MM.1S (cell line): Measurements from ENCODE around the gene MAPK12.

Source experiments
- DNase-seq: peaks from one replicate; pipeline ENCODE4 v3.0.0-alpha.2; 2015
- H2AFZ ChIP-seq: fragments of 300-600 bp; sonication (generic); 2 replicates; pipeline ENCODE4 v1.6.0; 2016; ENCODE audit warnings: antibody characterized with exemption, low read length
- H3F3A ChIP-seq: fragments of 300-600 bp; sonication (generic); 2 replicates; pipeline ENCODE4 v1.6.1; 2016; ENCODE audit warnings: mild to moderate bottlenecking, antibody characterized with exemption, low read length, moderate library complexity, mixed read lengths; ENCODE audit not compliant: insufficient read depth
- H3K27ac ChIP-seq: fragments of 300-600 bp; sonication (generic); 2 replicates; pipeline ENCODE4 v1.5.1; 2016; ENCODE audit warnings: mild to moderate bottlenecking, low read length
- H3K27me3 ChIP-seq: fragments of 300-600 bp; sonication (generic); replicated peaks from 2 replicates; pipeline ENCODE4 v1.6.0; 2016; ENCODE audit warnings: low read length; ENCODE audit not compliant: insufficient read depth
- H3K36me3 ChIP-seq: fragments of 300-600 bp; sonication (generic); replicated peaks from 2 replicates; pipeline ENCODE4 v1.6.1; 2016; ENCODE audit warnings: mild to moderate bottlenecking, low read length, mixed read lengths; ENCODE audit not compliant: insufficient read depth
- H3K4me1 ChIP-seq: fragments of 300-600 bp; sonication (generic); 2 replicates; pipeline ENCODE4 v1.6.1; 2016; ENCODE audit warnings: low read length, mixed read lengths
- H3K4me2 ChIP-seq: fragments of 300-600 bp; sonication (generic); 2 replicates; pipeline ENCODE4 v1.6.0; 2016; ENCODE audit warnings: low read depth, low read length
- H3K4me3 ChIP-seq: fragments of 300-600 bp; sonication (generic); 2 replicates; pipeline ENCODE4 v1.5.1; 2016; ENCODE audit warnings: low read length, mixed read lengths
- H3K79me2 ChIP-seq: fragments of 300-600 bp; sonication (generic); 2 replicates; pipeline ENCODE4 v1.6.1; 2016; ENCODE audit warnings: mixed run types, low read length, mixed read lengths
- H3K9ac ChIP-seq: fragments of 300-600 bp; sonication (generic); 2 replicates; pipeline ENCODE4 v1.6.1; 2016; ENCODE audit warnings: low read length, mixed read lengths
- H3K9me2 ChIP-seq: fragments of 300-600 bp; sonication (generic); replicated peaks from 2 replicates; pipeline ENCODE4 v1.6.1; 2016; ENCODE audit warnings: mild to moderate bottlenecking, low read length, mixed read lengths; ENCODE audit not compliant: insufficient read depth
- H3K9me3 ChIP-seq: fragments of 300-600 bp; sonication (generic); replicated peaks from 2 replicates; pipeline ENCODE4 v1.6.1; 2016; ENCODE audit warnings: mild to moderate bottlenecking, low read length, mixed read lengths; ENCODE audit not compliant: insufficient read depth
- H4K20me1 ChIP-seq: fragments of 300-600 bp; sonication (generic); 2 replicates; pipeline ENCODE4 v1.6.1; 2016; ENCODE audit warnings: mild to moderate bottlenecking, low read length, moderate library complexity, mixed read lengths; ENCODE audit not compliant: insufficient read depth
- CTCF ChIP-seq: fragments of 300-600 bp; sonication (generic); IDR thresholded peaks from 2 replicates; pipeline ENCODE4 v1.5.1; 2016; ENCODE audit warnings: antibody characterized with exemption, low read length, mixed read lengths
- EZH2 ChIP-seq: fragments of 300-600 bp; sonication (generic); optimal IDR thresholded peaks from 2 replicates; pipeline ENCODE3; 2017; ENCODE audit warnings: low read depth, mild to moderate bottlenecking, antibody characterized with exemption, low read length, mixed read lengths
- EZH2phosphoT487 ChIP-seq: fragments of 300-600 bp; sonication (generic); IDR thresholded peaks from 2 replicates; pipeline ENCODE4 v1.6.1; 2018; ENCODE audit warnings: antibody characterized with exemption, low read length

Gene MAPK12

GRCh38 chr22:50307890-50308596, 46.6 kb upstream of the MAPK12 start:
- H3K27ac ChIP-seq, result peak overlapping the region; percentile 55; the same call in 1 of the 2 replicates
- H3K9ac ChIP-seq, result peak overlapping the region; percentile 17; the same call in 1 of the 2 replicates
- peak overlapping the region; percentile 53; the same call in 1 of the 2 replicates for H3K4me2 ChIP-seq
- no peaks in the 10 kb centered on the region for H3K9me3 ChIP-seq
- DNase-seq, result no peak
- H3F3A ChIP-seq, result peaks cover 9% of the 10 kb centered on the region
- H3K4me3 ChIP-seq, result no peak overlapping the region
- TF ChIP-seq EZH2 (no peak), CTCF (no peak), EZH2phosphoT487 (no peak)
- H3K36me3 ChIP-seq, result no peaks in the 10 kb centered on the region
- H3K4me1 ChIP-seq, result peaks cover 22% of the 10 kb centered on the region
- peaks cover 30% of the 10 kb centered on the region for H3K79me2 ChIP-seq
- H2AFZ ChIP-seq, result no peak overlapping the region
- no peaks in the 10 kb centered on the region for H4K20me1 ChIP-seq
- H3K9me2 ChIP-seq, result no peaks in the 10 kb centered on the region
- H3K27me3 ChIP-seq, result no peaks in the 10 kb centered on the region

DNA sequence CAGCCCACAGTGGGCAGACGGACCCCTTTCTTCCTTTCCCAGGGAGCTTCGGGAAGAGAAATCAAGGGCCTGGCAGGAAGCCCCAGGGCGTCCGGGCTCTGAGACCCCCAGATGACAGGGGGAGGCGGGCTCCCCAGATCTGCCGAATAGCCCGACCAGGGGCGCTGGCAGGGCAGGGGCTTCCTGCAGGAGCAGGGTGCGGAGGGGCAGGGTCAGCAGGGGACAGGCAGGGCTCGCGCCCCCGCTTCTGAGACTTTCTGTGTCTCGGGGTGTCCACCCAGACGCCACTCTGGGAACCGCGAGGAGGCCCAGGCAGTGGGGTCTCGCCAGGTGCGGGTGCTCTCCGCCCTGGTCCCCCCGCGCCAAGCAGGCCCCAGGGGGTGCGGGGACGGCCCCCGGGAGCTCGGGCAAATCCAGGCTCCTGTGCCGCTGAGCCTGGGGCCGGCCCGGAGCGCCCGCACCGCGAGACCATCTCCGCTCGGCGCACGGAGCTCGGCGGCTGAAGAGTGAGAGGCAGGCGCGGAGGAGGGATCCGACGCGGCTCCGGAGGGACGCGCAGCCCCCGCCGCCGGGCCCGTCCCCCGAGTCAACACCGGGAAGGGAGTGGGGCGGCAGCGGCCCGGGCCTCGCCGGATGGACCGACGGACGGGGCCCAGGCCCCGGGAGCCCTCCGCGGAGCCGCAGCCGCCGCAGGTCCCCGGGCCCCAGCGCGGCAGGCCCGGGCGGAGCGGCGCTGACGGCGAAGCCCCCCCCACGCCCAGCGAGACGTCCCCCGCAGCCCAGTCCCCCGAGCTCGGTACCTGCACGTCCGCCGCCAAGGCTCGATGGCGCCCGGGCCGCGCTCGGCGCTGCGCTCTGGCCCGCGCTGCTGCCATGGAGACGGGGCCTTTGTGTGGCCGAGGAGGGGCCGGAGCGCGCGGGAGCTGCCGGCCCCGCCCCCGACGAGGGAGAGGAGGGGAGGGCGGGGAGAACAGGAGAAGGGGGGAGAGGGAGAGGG, 45.6 kb upstream of the MAPK12 start, which contains the start of gene PLXNB2:
Gene PLXNB2, minus strand, starts transcription at position 894 of the 997 bp plus-strand sequence. CDS start 17,062 bp downstream, outside the sequence.
- Histone ChIP-seq H4K20me1 (no peaks in the 10 kb centered on the region), H2AFZ (peak within 1 kb of the TSS; percentile 36; the same call in 1 of the 2 replicates), H3K9me2 (no peaks in the 10 kb centered on the region), H3K4me3 (peak within 1 kb of the TSS; percentile 76), H3K9me3 (no peaks in the 10 kb centered on the region), H3K27me3 (no peaks in the 10 kb centered on the region), H3K79me2 (peaks cover 29% of the 10 kb centered on the region), H3K27ac (peak within 1 kb of the TSS; percentile 55; the same call in 1 of the 2 replicates), H3K9ac (peak within 1 kb of the TSS; percentile 68), H3K4me2 (peak within 1 kb of the TSS; percentile 79), H3K4me1 (peaks cover 22% of the 10 kb centered on the region), H3K36me3 (no peaks in the 10 kb centered on the region), H3F3A (peaks cover 9% of the 10 kb centered on the region)
- DNase-seq, result peak; percentile 79
- TF ChIP-seq CTCF, result no peak
- TF ChIP-seq EZH2, result no peak
- no peak for TF ChIP-seq EZH2phosphoT487

DNA sequence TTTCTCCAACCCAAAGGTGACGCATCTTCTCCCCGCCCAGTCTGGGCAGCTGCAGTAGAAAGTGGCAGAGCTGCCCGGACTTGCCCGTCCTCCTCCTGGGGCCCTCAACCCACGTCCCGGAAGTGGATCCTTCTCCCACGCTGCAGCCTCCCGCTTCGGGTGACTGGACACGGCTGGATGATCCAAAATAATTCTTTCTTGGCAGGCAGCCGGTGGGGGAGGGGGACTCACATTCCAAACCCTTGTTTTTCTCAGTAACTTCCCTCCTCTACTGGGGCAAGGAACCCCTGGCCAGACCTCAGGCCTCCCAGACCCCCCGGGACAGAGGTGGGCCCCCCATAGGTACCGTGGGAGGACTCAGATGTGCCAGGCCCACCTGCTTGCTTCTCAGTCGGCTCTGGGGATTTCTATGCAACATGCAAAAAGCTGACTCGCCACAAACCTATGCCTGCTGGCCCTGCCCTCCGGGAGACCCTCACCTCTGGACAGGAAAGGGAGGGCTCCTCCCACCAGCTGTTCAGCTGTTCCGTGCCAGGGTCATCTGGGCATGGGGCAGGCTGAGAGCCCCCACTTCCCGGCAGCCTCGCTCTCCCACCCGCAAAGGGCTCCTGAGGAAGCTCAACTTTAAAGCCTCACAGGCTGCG, 44.6 kb upstream of the MAPK12 start:
- Histone ChIP-seq H3K4me3 (peak overlapping the region; percentile 76), H3K27ac (no peak overlapping the region), H3K4me1 (peaks cover 22% of the 10 kb centered on the region), H3F3A (peaks cover 9% of the 10 kb centered on the region), H3K79me2 (peaks cover 29% of the 10 kb centered on the region), H3K4me2 (peak overlapping the region; percentile 79), H3K9me3 (no peaks in the 10 kb centered on the region), H3K9ac (peak overlapping the region; percentile 68; the same call in 1 of the 2 replicates), H4K20me1 (no peaks in the 10 kb centered on the region), H3K9me2 (no peaks in the 10 kb centered on the region), H2AFZ (no peak overlapping the region), H3K36me3 (no peaks in the 10 kb centered on the region), H3K27me3 (no peaks in the 10 kb centered on the region)
- DNase-seq, result no peak
- TF ChIP-seq EZH2 (no peak), CTCF (no peak), EZH2phosphoT487 (no peak)
